NB4 (cell line): ENCODE results near the gene RADIL.

Experiments used
- MYC ChIP-seq: IDR thresholded peaks from 2 replicates; pipeline ENCODE4 v1.6.1; 2011; ENCODE audit warnings: low read depth, low read length
- POLR2A ChIP-seq: IDR thresholded peaks from 2 replicates; pipeline ENCODE4 v1.6.1; 2011; ENCODE audit warnings: mild to moderate bottlenecking; ENCODE audit not compliant: insufficient read length; ENCODE audit errors: extremely low read depth
- TF ChIP-seq, protein P1 (sequence below): IDR thresholded peaks from one replicate; pipeline ENCODE4 v1.5.1; 2012; ENCODE audit warnings: low read depth, low read length

GRCh38 chr7:4871056-4871680 lies 12.3 kb downstream of the RADIL start:
- TF ChIP-seq, protein P1, sequence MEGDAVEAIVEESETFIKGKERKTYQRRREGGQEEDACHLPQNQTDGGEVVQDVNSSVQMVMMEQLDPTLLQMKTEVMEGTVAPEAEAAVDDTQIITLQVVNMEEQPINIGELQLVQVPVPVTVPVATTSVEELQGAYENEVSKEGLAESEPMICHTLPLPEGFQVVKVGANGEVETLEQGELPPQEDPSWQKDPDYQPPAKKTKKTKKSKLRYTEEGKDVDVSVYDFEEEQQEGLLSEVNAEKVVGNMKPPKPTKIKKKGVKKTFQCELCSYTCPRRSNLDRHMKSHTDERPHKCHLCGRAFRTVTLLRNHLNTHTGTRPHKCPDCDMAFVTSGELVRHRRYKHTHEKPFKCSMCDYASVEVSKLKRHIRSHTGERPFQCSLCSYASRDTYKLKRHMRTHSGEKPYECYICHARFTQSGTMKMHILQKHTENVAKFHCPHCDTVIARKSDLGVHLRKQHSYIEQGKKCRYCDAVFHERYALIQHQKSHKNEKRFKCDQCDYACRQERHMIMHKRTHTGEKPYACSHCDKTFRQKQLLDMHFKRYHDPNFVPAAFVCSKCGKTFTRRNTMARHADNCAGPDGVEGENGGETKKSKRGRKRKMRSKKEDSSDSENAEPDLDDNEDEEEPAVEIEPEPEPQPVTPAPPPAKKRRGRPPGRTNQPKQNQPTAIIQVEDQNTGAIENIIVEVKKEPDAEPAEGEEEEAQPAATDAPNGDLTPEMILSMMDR, result no peak
- TF ChIP-seq MYC, result no peak
- no peak for TF ChIP-seq POLR2A
